Prostate gland (tissue), 2 donors: ENCODE data around the gene SMYD3. TPM values are rescaled to one million over a fixed set of nuclear protein-coding genes. Genes with fewer than 3 reads are reported as not detected.
A peak's percentile ranks its signal among the peaks of the same experiment; 100 is the strongest.

ENCODE experiments used
- DNase-seq: peaks from one replicate; pipeline ENCODE4 v3.0.0-alpha.2; 2019; ENCODE audit warnings: low spot score
- H3K27ac ChIP-seq, 2 donors: fragments of 200-600 bp; sonication (generic); 2 replicates each; pipeline ENCODE4 v1.5.1; 2017 to 2019
- H3K27me3 ChIP-seq: fragments of 200-600 bp; sonication (generic); replicated peaks from 2 replicates; pipeline ENCODE4 v1.5.1; 2019; ENCODE audit not compliant: insufficient read depth
- H3K36me3 ChIP-seq, 2 donors: fragments of 200-600 bp; sonication (generic); 1 replicate in 1 of 2; 2 replicates in 1 of 2; pipeline versions ENCODE4 v1.5.1 to v1.8.1; 2017 to 2019
- H3K4me1 ChIP-seq: fragments of 200-600 bp; sonication (generic); replicated peaks from 2 replicates; pipeline ENCODE4 v1.5.1; 2019
- H3K4me3 ChIP-seq, 2 donors: fragments of 200-600 bp; sonication (generic); 2 replicates each; pipeline ENCODE4 v1.5.1; 2017 to 2019
- H3K9me3 ChIP-seq: fragments of 200-600 bp; sonication (generic); 2 replicates; pipeline ENCODE4 v1.5.1; 2017
- CTCF ChIP-seq, 4 experiments: fragments of 200-600 bp in 2 of 4; fragments of 450-650 bp in 2 of 4; sonication (generic) in 2 of 4; IDR thresholded peaks; 1 replicate in 3 of 4; 2 replicates in 1 of 4; pipeline ENCODE4 v1.5.1; 2016 to 2019; ENCODE audit warnings: antibody characterized with exemption in 4 of 4, mild to moderate bottlenecking in 2 of 4, moderate library complexity in 2 of 4
- POLR2A ChIP-seq: fragments of 450-650 bp; IDR thresholded peaks from one replicate; pipeline ENCODE4 v1.6.1; 2016; ENCODE audit warnings: antibody characterized with exemption, mild to moderate bottlenecking
- POLR2AphosphoS5 ChIP-seq: sonication (generic); formaldehyde crosslinking; IDR thresholded peaks from one replicate; pipeline ENCODE4 v1.6.1; 2017; ENCODE audit warnings: antibody characterized with exemption
- WGBS: methylation state at CpG from one replicate; pipeline ENCODE4 v1.1.5; 2018; 5-methylcytosine and 5-hydroxymethylcytosine counted together
- intact Hi-C: fragments of 100-400 bp; cut with DNase I; formaldehyde crosslinking; loops from one replicate; pipeline ENCODE4 v1.14.2; 2022
- total RNA-seq, 2 donors: library from RNA; depleted of rRNA; stranded (reverse); fragments of >200 nt; gene quantifications; one replicate each; pipeline ENCODE4 v1.1.0, GENCODE V29; 2016

Gene SMYD3
- total RNA-seq, 2 donors from 2014 or later: 19.8 to 23.9 TPM

- WGBS: 44% methylated on average over 6 of the region's 6 CpGs
- Histone ChIP-seq H3K4me1 (no peaks in the 10 kb centered on the region), H3K27me3 (no peaks in the 10 kb centered on the region), H3K36me3 (no peaks in the 10 kb centered on the region), H3K9me3 (no peaks in the 10 kb centered on the region), H3K4me3 (no peak overlapping the region), H3K27ac (no peak overlapping the region)
- intact Hi-C loops: no loop called here
- no peak for DNase-seq
- peak; percentile 52 for TF ChIP-seq POLR2AphosphoS5
- TF ChIP-seq POLR2A: no peak
Observed at GRCh38 chr1:246488674-246489073, 18.4 kb downstream of the SMYD3 start.

GRCh38 chr1:246483569-246483933 lies 23.5 kb downstream of the SMYD3 start:
- H3K27ac ChIP-seq: no peak overlapping the region
- no peak overlapping the region for H3K4me3 ChIP-seq
- intact Hi-C loops: no loop called here
- H3K9me3 ChIP-seq: no peaks in the 10 kb centered on the region
- H3K27me3 ChIP-seq: no peaks in the 10 kb centered on the region
- no peaks in the 10 kb centered on the region for H3K4me1 ChIP-seq
- DNase-seq: no peak
- TF ChIP-seq CTCF (IDR thresholded peaks at IDR 0.05): no peak
- no peak for TF ChIP-seq POLR2AphosphoS5
- no peak for TF ChIP-seq POLR2A
- H3K36me3 ChIP-seq: no peaks in the 10 kb centered on the region

- H3K4me3 ChIP-seq: no peak overlapping the region
- TF ChIP-seq CTCF (IDR thresholded peaks at IDR 0.05): no peak
- TF ChIP-seq POLR2AphosphoS5: no peak
- no peak for TF ChIP-seq POLR2A
- 39% methylated on average over 4 of the region's 4 CpGs for WGBS
Observed at GRCh38 chr1:246482805-246483568, 24.1 kb downstream of the SMYD3 start.

GRCh38 chr1:246479061-246479460 lies 28.0 kb downstream of the SMYD3 start:
- no peak for TF ChIP-seq CTCF (IDR thresholded peaks at IDR 0.05)
- Histone ChIP-seq H3K27me3 (no peaks in the 10 kb centered on the region), H3K27ac (no peak overlapping the region), H3K36me3 (no peaks in the 10 kb centered on the region), H3K9me3 (no peaks in the 10 kb centered on the region), H3K4me3 (no peak overlapping the region), H3K4me1 (no peaks in the 10 kb centered on the region)
- no peak for DNase-seq
- intact Hi-C loops: no loop called here
- WGBS: 78% methylated on average over 2 of the region's 2 CpGs

More at GRCh38 chr1:246482805-246483568, 24.1 kb downstream of the SMYD3 start:
- no peaks in the 10 kb centered on the region for H3K4me1 ChIP-seq
- no peak overlapping the region for H3K27ac ChIP-seq
- no peaks in the 10 kb centered on the region for H3K36me3 ChIP-seq
- H3K9me3 ChIP-seq: no peaks in the 10 kb centered on the region
- no peaks in the 10 kb centered on the region for H3K27me3 ChIP-seq
- DNase-seq: no peak
- intact Hi-C loops: no loop called here

- no peaks in the 10 kb centered on the region for H3K9me3 ChIP-seq
- H3K4me1 ChIP-seq: no peaks in the 10 kb centered on the region
- no peaks in the 10 kb centered on the region for H3K36me3 ChIP-seq
- WGBS: 93% methylated on average over 2 of the region's 2 CpGs
- no peak for DNase-seq
- no peak overlapping the region for H3K4me3 ChIP-seq
- no peak overlapping the region for H3K27ac ChIP-seq
- no peaks in the 10 kb centered on the region for H3K27me3 ChIP-seq
- TF ChIP-seq CTCF (IDR thresholded peaks at IDR 0.05): no peak
- intact Hi-C loops: no loop called here
Observed at GRCh38 chr1:246477634-246478033, 29.4 kb downstream of the SMYD3 start.
